Measurements from ENCODE around the gene SMIM9.

GRCh38 chrX:154855256-154855655, 20.8 kb upstream of the SMIM9 start:
- TF ChIP-seq CTCF (IDR thresholded peaks at IDR 0.05): no peak
- TF ChIP-seq POLR2A (IDR thresholded peaks at IDR 0.05): no peak
- TF ChIP-seq EP300 (IDR thresholded peaks at IDR 0.05): no peak

Measured in suprapubic skin (tissue), 3 donors.